Stomach (tissue), 4 donors: ENCODE results near the gene HPS3.

Experiments
- EP300 ChIP-seq: sonication (generic); formaldehyde crosslinking; IDR thresholded peaks from one replicate; pipeline ENCODE4 v1.6.1; 2017; ENCODE audit warnings: antibody characterized with exemption
- POLR2A ChIP-seq, 4 donors: fragments of 450-650 bp; IDR thresholded peaks; one replicate each; pipeline ENCODE4 v1.6.1; 2016; ENCODE audit warnings: antibody characterized with exemption in 4 of 4, control low read depth in 2 of 4, mild to moderate bottlenecking in 1 of 4, moderate library complexity in 1 of 4
- POLR2AphosphoS5 ChIP-seq, 3 donors: sonication (generic); formaldehyde crosslinking; IDR thresholded peaks; one replicate each; pipeline ENCODE4 v1.6.1; 2016; ENCODE audit warnings: antibody characterized with exemption in 3 of 3
- TF ChIP-seq, protein P1 (sequence below), 7 experiments: fragments of 450-650 bp in 4 of 7; fragments of 200-600 bp in 3 of 7; sonication (generic) in 3 of 7; IDR thresholded peaks; one replicate each; pipeline ENCODE4 v1.5.1; 2016 to 2019; ENCODE audit warnings: antibody characterized with exemption in 7 of 7, control low read depth in 2 of 7, mild to moderate bottlenecking in 1 of 7

DNA sequence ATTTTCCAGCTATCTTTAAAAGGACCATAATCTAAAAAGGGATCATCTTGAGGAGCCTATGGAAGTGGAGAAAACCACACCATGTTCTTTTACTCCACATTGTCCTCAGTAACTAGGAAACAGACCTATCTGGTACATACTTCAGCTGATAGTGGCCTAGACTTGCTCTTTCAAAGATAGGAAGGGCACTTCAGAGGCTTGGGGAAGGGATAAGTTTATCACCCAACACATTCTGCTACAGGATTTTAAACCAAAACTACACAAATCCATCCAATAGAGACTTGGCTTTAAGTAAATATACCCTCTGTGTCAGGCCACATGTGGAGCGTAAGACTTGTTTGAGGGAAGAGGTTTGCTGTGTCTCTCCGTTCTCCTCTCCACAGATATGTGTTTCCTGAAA, 56.8 kb downstream of the HPS3 start:
- no peak for TF ChIP-seq EP300
- TF ChIP-seq, protein P1, sequence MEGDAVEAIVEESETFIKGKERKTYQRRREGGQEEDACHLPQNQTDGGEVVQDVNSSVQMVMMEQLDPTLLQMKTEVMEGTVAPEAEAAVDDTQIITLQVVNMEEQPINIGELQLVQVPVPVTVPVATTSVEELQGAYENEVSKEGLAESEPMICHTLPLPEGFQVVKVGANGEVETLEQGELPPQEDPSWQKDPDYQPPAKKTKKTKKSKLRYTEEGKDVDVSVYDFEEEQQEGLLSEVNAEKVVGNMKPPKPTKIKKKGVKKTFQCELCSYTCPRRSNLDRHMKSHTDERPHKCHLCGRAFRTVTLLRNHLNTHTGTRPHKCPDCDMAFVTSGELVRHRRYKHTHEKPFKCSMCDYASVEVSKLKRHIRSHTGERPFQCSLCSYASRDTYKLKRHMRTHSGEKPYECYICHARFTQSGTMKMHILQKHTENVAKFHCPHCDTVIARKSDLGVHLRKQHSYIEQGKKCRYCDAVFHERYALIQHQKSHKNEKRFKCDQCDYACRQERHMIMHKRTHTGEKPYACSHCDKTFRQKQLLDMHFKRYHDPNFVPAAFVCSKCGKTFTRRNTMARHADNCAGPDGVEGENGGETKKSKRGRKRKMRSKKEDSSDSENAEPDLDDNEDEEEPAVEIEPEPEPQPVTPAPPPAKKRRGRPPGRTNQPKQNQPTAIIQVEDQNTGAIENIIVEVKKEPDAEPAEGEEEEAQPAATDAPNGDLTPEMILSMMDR (IDR thresholded peaks at IDR 0.05): no peak
- TF ChIP-seq POLR2A (IDR thresholded peaks at IDR 0.05): no peak
- TF ChIP-seq POLR2AphosphoS5 (IDR thresholded peaks at IDR 0.05): no peak
